ENCODE results near the gene UBE2H.
"Not testable (repeated sequence)": the region's sequence is repeated elsewhere in the genome, so short reads cannot be mapped to it uniquely, and the experiment has no call there.

The UBE2H gene

GRCh38 chr7:129840757-129841156 lies 112.0 kb downstream of the UBE2H start:
- no peak for DNase-seq (ENCODE audit: low read depth)
- no peak for TF ChIP-seq CTCF (IDR thresholded peaks at IDR 0.05; ENCODE audit: low read depth, low read length, missing control alignments)
- no peak overlapping the region for H3K4me3 ChIP-seq (ENCODE audit: low read depth, low read length)

DNA sequence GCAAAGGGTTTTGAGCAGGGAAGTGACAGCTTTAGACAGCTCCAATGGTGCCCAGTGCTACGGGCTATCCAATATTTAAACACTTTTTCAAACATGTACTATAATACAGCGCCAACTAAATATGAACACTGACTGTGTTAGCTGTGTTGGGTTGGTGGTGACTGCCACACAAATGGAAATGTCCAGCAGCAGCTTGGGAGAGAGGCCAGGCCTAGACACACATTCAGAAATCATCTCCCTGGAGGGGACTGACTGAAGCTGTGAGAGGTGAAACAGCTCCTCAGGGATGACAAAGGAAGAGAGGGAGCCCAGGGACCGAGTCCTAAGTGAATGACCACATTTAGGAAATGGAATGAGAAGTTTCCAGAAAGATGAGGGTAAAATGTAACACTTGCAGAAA lies 115.8 kb downstream of the UBE2H start:
- no peak overlapping the region for H3K4me3 ChIP-seq (ENCODE audit: low read depth, low read length)
- DNase-seq (ENCODE audit: low read depth): no peak
- no peak for TF ChIP-seq CTCF (IDR thresholded peaks at IDR 0.05; ENCODE audit: low read depth, low read length, missing control alignments)

- no peak overlapping the region for H3K4me3 ChIP-seq (ENCODE audit: low read depth, low read length)
- DNase-seq (ENCODE audit: low read depth): no peak
- no peak for TF ChIP-seq CTCF (IDR thresholded peaks at IDR 0.05; ENCODE audit: low read depth, low read length, missing control alignments)
Observed at GRCh38 chr7:129835569-129835968, 117.2 kb downstream of the UBE2H start.

DNA sequence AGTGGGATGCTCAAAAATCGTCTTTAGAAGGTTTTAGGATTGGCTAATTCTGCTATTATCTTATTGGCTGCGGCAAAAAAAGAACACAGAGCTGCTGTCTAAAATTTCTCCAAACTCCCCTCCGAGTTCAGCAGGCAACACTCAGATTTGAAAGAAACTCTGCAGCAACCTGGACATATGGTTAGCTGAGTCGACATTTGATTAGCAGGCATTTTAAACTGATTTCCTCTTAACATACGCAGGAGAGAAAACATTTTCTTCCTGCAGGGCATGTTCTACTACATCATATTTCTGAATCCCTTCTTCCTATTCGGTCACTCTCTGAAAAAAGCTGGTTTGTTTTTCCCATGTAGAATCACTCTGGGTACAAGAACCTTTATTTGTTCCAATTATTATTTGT lies 119.4 kb downstream of the UBE2H start:
- H3K4me3 ChIP-seq (ENCODE audit: low read depth, low read length); DNase-seq (ENCODE audit: low read depth): not testable (repeated sequence)

DNA sequence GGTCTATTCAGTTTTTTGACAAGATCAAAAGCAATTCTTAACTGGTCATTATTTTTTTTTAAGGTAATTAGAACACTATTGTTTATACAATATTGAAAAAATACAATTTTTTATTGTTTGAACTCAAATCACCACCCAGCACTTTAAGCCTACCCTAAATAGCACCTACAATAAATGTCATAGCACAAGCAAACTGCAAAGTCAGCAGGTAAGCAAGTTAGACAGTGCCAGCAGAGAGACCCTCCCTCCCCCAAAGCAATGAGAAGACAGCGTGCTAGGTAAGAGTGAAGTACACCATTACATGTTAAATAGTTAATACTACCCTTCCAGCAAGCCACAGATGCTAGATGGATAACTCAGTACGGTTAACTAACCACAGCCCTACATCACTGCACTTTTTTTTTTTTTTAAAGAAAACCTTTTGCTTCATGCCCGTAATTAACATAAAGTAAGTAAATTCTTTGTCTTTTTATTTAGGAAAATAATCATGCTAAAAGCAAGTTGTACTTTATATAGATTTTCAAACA lies 120.0 kb downstream of the UBE2H start:
- no peak for DNase-seq (ENCODE audit: low read depth)
- no peak for TF ChIP-seq CTCF (IDR thresholded peaks at IDR 0.05; ENCODE audit: low read depth, low read length, missing control alignments)
- no peak overlapping the region for H3K4me3 ChIP-seq (ENCODE audit: low read depth, low read length)

- no peak for DNase-seq (ENCODE audit: low read depth)
- no peak overlapping the region for H3K4me3 ChIP-seq (ENCODE audit: low read depth, low read length)
- no peak for TF ChIP-seq CTCF (IDR thresholded peaks at IDR 0.05; ENCODE audit: low read depth, low read length, missing control alignments)
Observed at GRCh38 chr7:129832282-129832681, 120.5 kb downstream of the UBE2H start.

GRCh38 chr7:129831424-129832058 lies 121.2 kb downstream of the UBE2H start:
- H3K4me3 ChIP-seq (ENCODE audit: low read depth, low read length): no peak overlapping the region
- TF ChIP-seq CTCF (IDR thresholded peaks at IDR 0.05; ENCODE audit: low read depth, low read length, missing control alignments): no peak
- DNase-seq (ENCODE audit: low read depth): no peak
